ENCODE data around the gene PGS1.
"Not testable (repeated sequence)": the region's sequence is repeated elsewhere in the genome, so short reads cannot be mapped to it uniquely, and the experiment has no call there.

PGS1 gene, protein sequence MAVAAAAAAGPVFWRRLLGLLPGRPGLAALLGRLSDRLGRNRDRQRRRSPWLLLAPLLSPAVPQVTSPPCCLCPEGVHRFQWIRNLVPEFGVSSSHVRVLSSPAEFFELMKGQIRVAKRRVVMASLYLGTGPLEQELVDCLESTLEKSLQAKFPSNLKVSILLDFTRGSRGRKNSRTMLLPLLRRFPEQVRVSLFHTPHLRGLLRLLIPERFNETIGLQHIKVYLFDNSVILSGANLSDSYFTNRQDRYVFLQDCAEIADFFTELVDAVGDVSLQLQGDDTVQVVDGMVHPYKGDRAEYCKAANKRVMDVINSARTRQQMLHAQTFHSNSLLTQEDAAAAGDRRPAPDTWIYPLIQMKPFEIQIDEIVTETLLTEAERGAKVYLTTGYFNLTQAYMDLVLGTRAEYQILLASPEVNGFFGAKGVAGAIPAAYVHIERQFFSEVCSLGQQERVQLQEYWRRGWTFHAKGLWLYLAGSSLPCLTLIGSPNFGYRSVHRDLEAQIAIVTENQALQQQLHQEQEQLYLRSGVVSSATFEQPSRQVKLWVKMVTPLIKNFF

GRCh38 chr17:78378225-78379130 lies at the start of gene PGS1:
Gene PGS1 (plus strand): TSS chr17:78378649. CDS start chr17:78378666, 17 bp downstream.
- DNase-seq (ENCODE audit: low read depth in 2 of 2), result peak; percentile 58 to 76

DNA sequence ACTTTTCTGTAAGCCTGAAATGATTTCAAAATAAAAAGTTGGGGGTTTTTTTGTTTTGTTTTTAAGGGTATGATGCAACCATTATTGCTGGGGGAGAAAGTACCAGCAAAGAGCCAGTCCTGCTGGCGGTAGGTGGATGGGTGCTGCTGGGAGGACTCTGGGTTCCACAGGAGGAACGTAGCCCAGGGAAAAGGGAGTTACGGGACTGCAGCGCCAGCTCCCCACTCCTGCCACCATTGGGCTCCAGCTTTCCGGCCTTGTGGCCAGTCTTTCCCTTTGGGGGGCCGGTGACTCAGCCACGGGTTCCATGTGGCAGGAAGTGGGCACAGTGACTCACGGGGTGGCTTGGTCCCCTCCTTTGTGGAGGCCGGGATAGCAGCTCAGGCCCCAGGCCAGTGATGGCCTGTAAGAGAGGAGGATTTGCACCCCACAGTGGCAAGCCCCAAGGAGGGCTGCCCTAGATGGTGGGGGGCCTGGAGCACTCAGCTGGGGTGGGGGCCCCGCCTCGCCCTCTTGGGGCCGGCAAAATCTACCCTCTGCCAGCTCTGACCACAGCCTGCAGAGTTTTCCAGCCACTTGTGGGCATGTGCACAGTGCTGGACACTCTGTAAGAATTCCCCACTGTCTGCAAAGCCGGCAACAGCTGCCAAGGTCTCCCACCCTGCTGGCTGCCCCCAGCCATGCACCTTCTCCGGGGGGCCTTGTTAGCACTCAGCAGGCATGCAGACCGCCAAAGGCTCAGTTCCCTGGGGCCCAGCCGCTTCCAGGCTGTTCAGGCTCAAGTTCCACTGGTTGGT lies 49.0 kb upstream of the PGS1 start:
- peak in 1 of 2 donors; percentile 37 for DNase-seq (ENCODE audit: low read depth in 2 of 2)

DNA sequence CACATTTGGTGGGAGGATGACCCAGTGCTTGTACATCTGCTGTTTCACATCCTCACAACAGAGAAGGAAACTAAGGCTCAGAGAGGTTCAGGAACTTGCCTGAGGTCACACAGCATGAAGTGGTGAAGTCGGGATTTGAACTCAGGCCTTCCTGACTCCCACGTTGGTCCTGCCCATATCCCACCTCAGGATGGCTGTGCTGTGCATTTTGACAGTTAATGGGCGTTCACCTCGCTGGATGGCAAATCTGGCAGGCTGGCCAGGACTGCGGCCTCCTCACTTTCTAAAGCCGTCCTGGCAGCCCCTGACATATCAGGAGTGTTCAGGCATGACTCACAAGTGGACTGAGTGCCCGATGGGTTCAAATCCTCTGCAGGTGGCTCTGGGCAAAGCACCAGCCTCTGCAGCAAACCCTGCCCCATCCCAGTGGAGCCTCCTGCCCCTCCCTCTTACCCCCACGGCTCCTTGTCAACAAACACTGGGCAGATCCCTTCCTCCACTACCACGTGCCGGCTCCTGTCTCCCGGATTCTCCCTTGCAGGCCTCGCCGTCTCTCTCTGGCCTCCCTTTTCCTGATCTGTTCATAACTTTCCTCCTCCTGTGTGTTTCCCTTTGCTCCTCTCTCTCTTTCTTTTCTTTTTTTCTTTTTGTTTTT lies 47.8 kb upstream of the PGS1 start:
- DNase-seq (ENCODE audit: low read depth in 2 of 2), result no peak

GRCh38 chr17:78331355-78331754 lies 47.1 kb upstream of the PGS1 start:
- DNase-seq (ENCODE audit: low read depth in 2 of 2), result not testable (repeated sequence)

- DNase-seq (ENCODE audit: low read depth in 2 of 2), result no peak
These were observed 45.5 kb upstream of the PGS1 start for GRCh38 chr17:78332991-78333390.

GRCh38 chr17:78335209-78335608 lies 43.2 kb upstream of the PGS1 start:
- no peak for DNase-seq (ENCODE audit: low read depth in 2 of 2)

DNA sequence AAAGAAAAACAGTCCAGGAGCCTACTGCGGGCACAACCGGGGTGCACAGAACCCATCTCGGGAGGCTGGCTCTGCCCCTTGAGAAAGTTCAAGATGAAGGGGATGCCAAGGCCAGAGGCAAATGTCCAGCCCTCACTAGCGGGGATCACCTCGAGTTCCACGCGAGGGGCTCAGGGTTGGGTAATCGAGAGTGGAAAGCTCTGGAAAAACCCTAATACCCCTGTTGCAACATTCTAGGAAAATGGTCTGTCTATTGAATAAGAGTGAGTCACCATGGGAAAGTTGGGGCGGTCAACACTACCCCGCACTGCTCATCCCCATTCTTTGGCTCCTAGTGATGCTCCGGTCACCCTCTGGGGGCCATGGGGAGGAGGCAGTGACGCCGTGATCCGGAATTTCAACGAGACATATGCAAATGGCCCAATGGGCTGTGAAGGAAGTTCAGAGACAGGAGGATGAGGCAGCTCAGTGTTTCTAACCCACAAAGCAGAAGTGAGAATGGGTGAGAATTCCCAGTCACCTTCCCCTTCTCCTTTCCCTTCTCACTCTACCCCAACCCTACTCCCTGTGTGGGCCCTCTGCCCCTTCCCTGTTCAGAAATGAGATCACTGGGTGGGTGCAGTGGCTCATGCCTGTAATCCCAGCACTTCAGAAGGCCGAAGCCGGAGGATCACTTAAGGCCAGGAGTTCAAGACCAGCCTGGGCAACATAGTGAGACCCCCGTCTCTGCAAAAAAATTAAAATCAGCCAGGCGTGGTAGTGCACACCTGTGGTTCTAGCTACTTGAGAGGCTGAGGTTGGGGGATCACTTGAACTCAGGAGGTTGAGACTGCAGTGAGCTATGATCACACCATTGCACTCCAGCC lies 41.0 kb upstream of the PGS1 start:
- no peak for DNase-seq (ENCODE audit: low read depth in 2 of 2)

GRCh38 chr17:78338486-78339259 lies 39.8 kb upstream of the PGS1 start:
- DNase-seq (ENCODE audit: low read depth in 2 of 2), result no peak

GRCh38 chr17:78340183-78340955 lies 38.1 kb upstream of the PGS1 start:
- no peak for DNase-seq (ENCODE audit: low read depth in 2 of 2)

GRCh38 chr17:78341559-78342448 lies 36.6 kb upstream of the PGS1 start:
- no peak for DNase-seq (ENCODE audit: low read depth in 2 of 2)

GRCh38 chr17:78342449-78343186 lies 35.8 kb upstream of the PGS1 start:
- DNase-seq (ENCODE audit: low read depth in 2 of 2), result no peak

GRCh38 chr17:78343187-78343542 lies 35.3 kb upstream of the PGS1 start:
- DNase-seq (ENCODE audit: low read depth in 2 of 2), result no peak

- peak; percentile 69 to 71 for DNase-seq (ENCODE audit: low read depth in 2 of 2)
These were observed 34.8 kb upstream of the PGS1 start for GRCh38 chr17:78343543-78344201.

DNA sequence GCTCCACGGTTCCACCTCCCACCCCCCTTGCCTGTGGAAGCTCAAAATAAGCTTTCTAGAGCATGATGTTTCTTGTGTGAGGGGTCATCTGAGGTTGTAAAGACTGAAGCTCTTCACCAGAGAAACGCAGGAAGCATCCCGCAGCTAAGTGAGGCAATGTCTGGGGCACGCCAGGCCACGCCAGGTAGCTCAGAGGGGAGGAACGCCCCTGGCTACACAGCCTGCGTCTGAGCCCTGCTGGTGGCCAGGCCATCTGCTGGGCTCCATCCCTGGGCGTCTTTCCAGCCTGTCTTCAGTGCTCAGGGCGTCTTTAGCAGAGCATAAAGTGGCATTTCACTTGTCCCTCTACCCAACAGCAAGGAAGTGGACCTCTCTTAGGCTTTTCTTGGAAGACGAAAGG lies 33.8 kb upstream of the PGS1 start:
- DNase-seq (ENCODE audit: low read depth in 2 of 2), result no peak

- DNase-seq (ENCODE audit: low read depth in 2 of 2), result no peak
These were observed 33.3 kb upstream of the PGS1 start for GRCh38 chr17:78345172-78345571.

GRCh38 chr17:78345791-78346494 lies 32.5 kb upstream of the PGS1 start:
- DNase-seq (ENCODE audit: low read depth in 2 of 2), result no peak
